ENCODE results near the gene ECE1. TPM values are rescaled to one million over a fixed set of nuclear protein-coding genes. Genes with fewer than 3 reads are reported as not detected.
A peak's percentile ranks its signal among the peaks of the same experiment; 100 is the strongest.

ECE1 gene
- total and polyA plus RNA-seq, 2 of the 13 experiments (the other 11 are each of a cell fraction or from before 2014, with no cell fraction given) = 13.5 to 21.2 TPM

DNA sequence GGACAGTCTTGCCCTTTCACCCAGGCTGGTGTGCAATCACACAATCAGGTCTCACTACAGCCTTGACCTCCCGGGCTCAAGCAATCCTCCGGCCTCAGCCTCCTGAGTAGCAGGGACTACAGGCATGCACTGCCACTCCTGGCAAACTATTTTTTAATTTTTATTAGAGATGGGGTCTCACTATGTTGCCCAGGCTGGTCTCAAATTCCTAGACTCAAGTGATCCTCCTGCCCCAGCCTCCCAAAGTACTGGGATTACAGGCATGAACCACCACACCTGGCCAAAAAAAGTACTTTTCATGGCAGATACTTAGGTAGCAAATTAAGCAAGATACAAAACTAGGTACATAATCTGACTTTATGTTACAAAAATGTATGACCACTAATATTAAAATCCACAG lies 121.8 kb downstream of the ECE1 start:
- 100% methylated on average over 2 of the region's 2 CpGs for WGBS (ENCODE audit: low lambda C conversion rate)
- intact Hi-C loops (cut with micrococcal nuclease; ENCODE audit: unreplicated experiment) = no loop called here

More for the DNA sequence above, 121.8 kb downstream of the ECE1 start:
- H3K27ac ChIP-seq (ENCODE audit: extremely low read length, insufficient read depth, low read length) = no peak overlapping the region
- peaks cover 0 to 6% of the 10 kb centered on the region in 2 experiments; a peak in 2 of 5 replicates for H3K36me3 ChIP-seq (replicated peaks in 1 of 2; ENCODE audit: control insufficient read depth in 1 of 2, insufficient read depth in 2 of 2, low read length in 2 of 2)
- H3K9ac ChIP-seq (ENCODE audit: insufficient read depth, low read depth, low read length) = no peak overlapping the region
- BruUV-seq (replicated peaks) = no TSS peak
- H3K27me3 ChIP-seq (ENCODE audit: control insufficient read depth in 1 of 2, insufficient read depth in 2 of 2, low read length in 2 of 2) = no peaks in the 10 kb centered on the region
- no peak for DNase-seq (ENCODE audit: low spot score)
- in situ Hi-C loops (cut with HindIII; ENCODE audit: extremely low pct_ligation_motif_present, low pct_unique_long_range_greater_than_20kb) = no loop called here
- TF ChIP-seq RARG (CRISPR knock-in tag; IDR thresholded peaks at IDR 0.05; ENCODE audit: low read depth) = no peak
- TF ChIP-seq ZSCAN30 (CRISPR knock-in tag; IDR thresholded peaks at IDR 0.05) = no peak
- 0 out of 2 replicates have a peak, but pooled peaks have one; percentile 23 for TF ChIP-seq ZNF121 (CRISPR knock-in tag; IDR thresholded peaks at IDR 0.05)
- TF ChIP-seq ZNF746 (CRISPR knock-in tag; IDR thresholded peaks at IDR 0.05) = no peak
- TF ChIP-seq, protein P1, sequence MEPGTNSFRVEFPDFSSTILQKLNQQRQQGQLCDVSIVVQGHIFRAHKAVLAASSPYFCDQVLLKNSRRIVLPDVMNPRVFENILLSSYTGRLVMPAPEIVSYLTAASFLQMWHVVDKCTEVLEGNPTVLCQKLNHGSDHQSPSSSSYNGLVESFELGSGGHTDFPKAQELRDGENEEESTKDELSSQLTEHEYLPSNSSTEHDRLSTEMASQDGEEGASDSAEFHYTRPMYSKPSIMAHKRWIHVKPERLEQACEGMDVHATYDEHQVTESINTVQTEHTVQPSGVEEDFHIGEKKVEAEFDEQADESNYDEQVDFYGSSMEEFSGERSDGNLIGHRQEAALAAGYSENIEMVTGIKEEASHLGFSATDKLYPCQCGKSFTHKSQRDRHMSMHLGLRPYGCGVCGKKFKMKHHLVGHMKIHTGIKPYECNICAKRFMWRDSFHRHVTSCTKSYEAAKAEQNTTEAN (CRISPR knock-in tag; conservative IDR thresholded peaks at IDR 0.05) = no peak
- TF ChIP-seq, protein P2, sequence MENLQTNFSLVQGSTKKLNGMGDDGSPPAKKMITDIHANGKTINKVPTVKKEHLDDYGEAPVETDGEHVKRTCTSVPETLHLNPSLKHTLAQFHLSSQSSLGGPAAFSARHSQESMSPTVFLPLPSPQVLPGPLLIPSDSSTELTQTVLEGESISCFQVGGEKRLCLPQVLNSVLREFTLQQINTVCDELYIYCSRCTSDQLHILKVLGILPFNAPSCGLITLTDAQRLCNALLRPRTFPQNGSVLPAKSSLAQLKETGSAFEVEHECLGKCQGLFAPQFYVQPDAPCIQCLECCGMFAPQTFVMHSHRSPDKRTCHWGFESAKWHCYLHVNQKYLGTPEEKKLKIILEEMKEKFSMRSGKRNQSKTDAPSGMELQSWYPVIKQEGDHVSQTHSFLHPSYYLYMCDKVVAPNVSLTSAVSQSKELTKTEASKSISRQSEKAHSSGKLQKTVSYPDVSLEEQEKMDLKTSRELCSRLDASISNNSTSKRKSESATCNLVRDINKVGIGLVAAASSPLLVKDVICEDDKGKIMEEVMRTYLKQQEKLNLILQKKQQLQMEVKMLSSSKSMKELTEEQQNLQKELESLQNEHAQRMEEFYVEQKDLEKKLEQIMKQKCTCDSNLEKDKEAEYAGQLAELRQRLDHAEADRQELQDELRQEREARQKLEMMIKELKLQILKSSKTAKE (CRISPR knock-in tag; IDR thresholded peaks at IDR 0.05; ENCODE audit: borderline replicate concordance) = no peak
- TF ChIP-seq, protein P3, sequence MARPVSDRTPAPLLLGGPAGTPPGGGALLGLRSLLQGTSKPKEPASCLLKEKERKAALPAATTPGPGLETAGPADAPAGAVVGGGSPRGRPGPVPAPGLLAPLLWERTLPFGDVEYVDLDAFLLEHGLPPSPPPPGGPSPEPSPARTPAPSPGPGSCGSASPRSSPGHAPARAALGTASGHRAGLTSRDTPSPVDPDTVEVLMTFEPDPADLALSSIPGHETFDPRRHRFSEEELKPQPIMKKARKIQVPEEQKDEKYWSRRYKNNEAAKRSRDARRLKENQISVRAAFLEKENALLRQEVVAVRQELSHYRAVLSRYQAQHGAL (CRISPR knock-in tag; IDR thresholded peaks at IDR 0.05; ENCODE audit: not compliant biosample characterization) = no peak
- no peak for TF ChIP-seq SRY (CRISPR knock-in tag; IDR thresholded peaks at IDR 0.05)
- no peaks in the 10 kb centered on the region for H3K9me3 ChIP-seq (ENCODE audit: low read length)
- no peak for FAIRE-seq
- no peak overlapping the region for H3K4me3 ChIP-seq (replicated peaks in 1 of 3; ENCODE audit: insufficient read depth in 1 of 3, low read depth in 2 of 3, low read length in 3 of 3)
- POLR2A ChIA-PET = no interaction called here
- no peak overlapping the region for H3K4me2 ChIP-seq (ENCODE audit: low read depth, low read length)
- no peak overlapping the region for H2AFZ ChIP-seq (ENCODE audit: low read length)
- CTCF ChIA-PET (ENCODE audit: low intra/inter-chr PET ratio, low total read pairs) = no interaction called here
- no peaks in the 10 kb centered on the region for H4K20me1 ChIP-seq (ENCODE audit: insufficient read depth, low read length)
- peaks cover 18% of the 10 kb centered on the region for H3K4me1 ChIP-seq (ENCODE audit: insufficient read depth, low read length)
- no peak for ATAC-seq
- peaks cover 40% of the 10 kb centered on the region for H3K79me2 ChIP-seq (ENCODE audit: insufficient read depth, low read length)

Other genes starting within 250 kb of the ECE1 start
- gene EIF4G3, start 113.6 kb downstream of the ECE1 start, total RNA-seq (2016; rRNA removed; fragmentation: Illumina TruSeq; extraction: Trizol) = 22.2 and 29.0 TPM in 2 replicates
- gene EIF4G3, start 113.6 kb downstream of the ECE1 start, polyA plus RNA-seq (2011; rRNA removed) = 27.6 and 30.1 TPM in 2 replicates
- 4.9 and 5.8 TPM in 2 replicates for gene NBPF3, start 149.7 kb upstream of the ECE1 start, total RNA-seq (2016; rRNA removed; fragmentation: Illumina TruSeq; extraction: Trizol)
- gene NBPF3, start 149.7 kb upstream of the ECE1 start, polyA plus RNA-seq (2011; rRNA removed) = 3.5 and 3.6 TPM in 2 replicates
- gene ALPL, start 219.0 kb upstream of the ECE1 start, total RNA-seq (2016; rRNA removed; fragmentation: Illumina TruSeq; extraction: Trizol) = not detected in 2 replicates
- 0.12 and 0.20 TPM in 2 replicates for gene ALPL, start 219.0 kb upstream of the ECE1 start, polyA plus RNA-seq (2011; rRNA removed)

Data from HepG2 (cell line).